ENCODE data around the gene RNF144A.
A peak's percentile ranks its signal among the peaks of the same experiment; 100 is the strongest.

Gene RNF144A

GRCh38 chr2:7010391-7011054 is 93.3 kb downstream of the RNF144A start:
- no peak for DNase-seq

- DNase-seq = no peak
These were observed 94.3 kb downstream of the RNF144A start for GRCh38 chr2:7011356-7012083.

DNA sequence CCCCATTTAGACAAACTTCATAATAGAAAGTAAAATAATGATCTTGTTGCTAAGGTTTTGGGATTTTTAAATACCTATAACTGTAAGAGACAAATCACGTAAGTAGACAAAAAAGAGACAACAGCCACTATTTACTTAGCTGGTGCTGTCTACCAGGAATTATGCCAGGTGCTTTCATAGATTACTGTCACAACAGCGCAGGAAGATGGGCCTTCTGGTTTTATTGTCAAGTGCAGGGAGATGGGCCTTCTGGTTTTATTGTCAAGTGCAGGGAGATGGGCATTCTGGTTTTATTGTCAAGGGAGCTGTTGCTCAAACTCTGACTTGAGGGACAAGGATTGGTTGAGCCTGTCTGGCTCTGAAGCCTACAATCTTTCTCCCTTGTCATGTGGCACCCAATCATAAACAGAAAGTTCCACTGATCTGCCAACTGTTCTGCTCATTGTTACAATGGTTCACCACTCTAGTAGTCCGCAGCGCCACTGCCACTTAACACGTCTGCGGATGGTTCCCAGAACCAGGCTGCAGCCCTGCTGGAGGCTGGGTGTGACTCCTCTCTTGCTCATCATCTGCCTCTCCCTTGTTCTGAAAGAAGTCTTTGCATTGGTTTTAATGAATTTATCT is 95.0 kb downstream of the RNF144A start:
- DNase-seq = peak; percentile 62

- DNase-seq = no peak
These were observed 96.4 kb downstream of the RNF144A start for GRCh38 chr2:7013471-7014160.

GRCh38 chr2:7014174-7014640 is 97.0 kb downstream of the RNF144A start:
- no peak for DNase-seq

DNA sequence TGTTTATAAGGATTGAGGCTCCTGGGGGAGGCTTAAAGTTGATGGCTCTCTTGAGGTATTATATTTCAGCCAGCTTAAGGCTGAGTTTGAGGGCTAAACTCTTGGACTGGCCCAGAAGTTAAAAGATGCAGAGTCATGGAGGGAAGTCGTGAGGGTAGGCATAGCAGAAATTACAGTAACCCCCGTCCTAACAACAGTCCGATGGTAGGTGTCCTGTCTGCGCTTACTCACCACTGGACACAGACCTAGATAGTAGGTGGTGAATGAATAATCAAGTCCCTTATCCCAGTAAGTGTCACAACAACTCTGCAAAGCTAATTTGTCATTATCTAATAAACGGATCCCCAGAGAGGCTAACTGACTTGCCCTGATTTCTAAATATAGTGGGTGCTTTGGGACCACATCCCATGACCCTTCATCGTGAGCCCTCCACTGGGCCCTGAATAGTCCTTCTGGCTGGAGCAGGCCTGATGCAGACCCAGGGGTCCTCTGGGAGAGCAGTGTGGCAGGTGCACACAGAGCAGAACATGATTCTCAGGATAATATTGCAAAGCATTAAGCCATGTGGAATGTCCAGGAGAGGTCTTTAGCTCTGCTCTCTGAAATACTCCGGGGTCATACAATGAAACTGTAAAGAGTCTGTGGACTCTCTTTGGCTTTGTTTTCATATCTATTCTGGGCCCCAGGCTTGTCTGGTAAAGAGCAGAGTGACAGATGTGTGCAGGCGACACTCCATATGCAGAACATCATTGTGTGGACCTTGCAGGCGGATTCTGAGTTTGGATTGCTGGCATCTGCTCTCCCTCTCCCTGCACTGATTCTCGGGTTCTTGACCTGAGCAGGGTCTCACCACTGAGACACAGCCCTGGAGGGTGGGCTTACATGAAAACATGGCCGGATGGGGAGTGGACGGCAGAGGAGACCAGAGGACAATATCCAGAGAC is 98.1 kb downstream of the RNF144A start:
- DNase-seq = no peak

DNA sequence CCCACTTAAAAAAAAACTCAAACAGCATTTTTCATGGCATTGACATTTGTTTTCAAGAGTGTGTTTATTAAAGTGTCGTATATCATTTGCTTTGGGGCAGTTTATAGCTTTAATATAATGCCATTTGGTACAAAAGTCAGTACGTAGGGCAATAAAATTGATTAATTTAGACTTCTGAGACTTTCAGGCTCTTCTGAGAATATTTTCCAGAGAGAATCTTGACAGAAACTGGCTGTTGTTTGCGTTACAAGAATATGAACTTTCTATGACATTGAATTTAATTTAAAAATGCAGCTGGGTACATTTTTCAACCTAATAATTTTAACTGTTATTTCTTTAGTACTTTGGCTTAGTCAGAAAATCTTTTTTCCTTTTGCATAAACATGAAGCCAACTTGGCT is 98.9 kb downstream of the RNF144A start:
- no peak for DNase-seq

GRCh38 chr2:7016601-7017211 is 99.5 kb downstream of the RNF144A start:
- DNase-seq = no peak

DNA sequence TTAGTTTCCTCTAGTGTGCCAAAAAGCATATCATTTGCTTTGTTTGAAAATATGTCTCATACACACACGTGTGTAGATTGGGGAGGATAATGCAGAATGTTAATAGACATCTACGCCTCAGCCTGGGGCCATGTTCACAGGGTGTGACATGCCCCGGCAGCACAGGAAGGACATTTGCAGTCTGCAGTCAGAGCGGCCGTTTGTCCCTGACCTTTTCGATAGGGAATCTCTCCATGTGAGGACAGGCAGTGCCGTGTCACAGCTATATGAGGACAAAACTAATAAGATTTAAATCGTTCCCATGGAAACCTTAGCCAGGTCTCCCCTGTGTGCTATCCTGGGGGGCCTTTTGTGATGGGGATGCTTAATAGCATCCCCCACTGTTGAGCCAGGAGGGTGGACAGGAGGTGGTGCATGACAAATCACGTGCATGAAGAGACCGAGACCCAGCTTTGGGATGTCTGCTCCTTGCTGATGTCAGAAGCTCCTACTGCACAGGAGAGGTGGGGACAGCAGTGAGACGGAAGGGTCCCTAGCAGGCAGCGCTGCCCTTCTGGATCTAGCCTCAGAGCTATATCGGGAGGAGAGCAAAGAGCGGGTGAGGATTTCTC is 100.6 kb downstream of the RNF144A start:
- no peak for DNase-seq

GRCh38 chr2:7018282-7018701 is 101.1 kb downstream of the RNF144A start:
- DNase-seq = no peak

GRCh38 chr2:7018767-7019166 is 101.6 kb downstream of the RNF144A start:
- no peak for DNase-seq

GRCh38 chr2:7019191-7019590 is 102.0 kb downstream of the RNF144A start:
- no peak for DNase-seq

DNA sequence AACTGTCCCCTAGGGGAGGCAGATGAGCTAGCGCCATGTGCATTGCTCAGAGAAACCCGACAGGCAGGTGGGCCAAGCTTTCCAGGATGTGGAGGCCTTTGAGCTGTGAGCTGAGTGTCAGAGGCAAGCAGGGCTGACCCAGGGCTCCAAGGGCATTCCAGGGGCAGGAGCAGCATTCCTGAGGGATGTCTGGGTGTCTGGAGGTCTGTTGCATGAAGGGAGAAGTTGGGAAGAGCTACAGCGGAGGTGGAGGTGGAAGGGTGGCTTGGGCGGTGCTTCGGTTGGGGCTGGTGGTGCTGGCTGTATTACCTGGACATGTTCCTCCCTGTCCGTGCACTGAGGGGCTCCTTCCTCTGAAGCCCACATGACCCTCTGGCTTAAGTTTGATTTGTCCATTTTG is 102.8 kb downstream of the RNF144A start:
- DNase-seq = no peak

GRCh38 chr2:7020468-7020867 is 103.3 kb downstream of the RNF144A start:
- no peak for DNase-seq

GRCh38 chr2:7020939-7021470 is 103.8 kb downstream of the RNF144A start:
- DNase-seq = no peak

DNA sequence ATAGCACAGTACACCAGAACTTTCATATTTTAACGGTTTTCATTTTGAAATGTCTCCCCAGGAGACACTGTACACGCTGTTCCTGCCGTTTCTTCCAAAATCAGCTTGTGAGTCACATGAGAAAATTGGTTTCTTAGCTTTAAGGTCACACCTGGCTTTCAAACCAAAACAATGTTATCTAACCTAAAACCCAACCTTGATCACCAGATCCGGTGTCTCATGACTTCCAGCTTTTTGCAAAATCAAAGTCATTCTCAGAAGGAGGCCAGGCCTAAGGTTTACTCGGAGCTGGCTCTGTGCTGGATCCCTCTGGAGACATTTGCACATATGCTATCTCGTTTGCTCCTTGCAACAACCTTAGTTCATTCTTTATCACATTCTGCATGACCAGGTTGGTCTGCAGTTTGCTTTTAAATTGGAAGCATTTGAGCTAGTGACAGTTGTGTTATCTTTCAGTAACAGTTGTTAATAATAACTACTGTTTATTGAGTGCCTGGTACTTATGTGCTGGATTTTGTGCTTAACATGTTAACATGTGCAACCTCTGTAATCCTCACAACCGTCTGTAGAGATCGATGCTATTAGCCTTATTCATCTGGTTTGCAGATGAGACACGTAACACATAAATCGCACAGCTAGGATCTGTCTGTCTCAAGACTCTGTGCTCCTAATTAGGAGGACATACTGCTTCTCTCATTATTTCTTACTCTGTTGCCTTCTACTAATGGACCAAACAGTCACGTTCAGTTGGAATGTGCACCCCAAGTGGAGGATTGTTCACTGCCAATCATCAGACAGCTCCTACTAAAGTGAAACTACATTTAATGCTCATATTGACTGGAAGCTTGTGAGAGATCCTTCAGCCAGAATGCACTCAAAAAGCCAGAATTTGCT is 105.5 kb downstream of the RNF144A start:
- no peak for DNase-seq

DNA sequence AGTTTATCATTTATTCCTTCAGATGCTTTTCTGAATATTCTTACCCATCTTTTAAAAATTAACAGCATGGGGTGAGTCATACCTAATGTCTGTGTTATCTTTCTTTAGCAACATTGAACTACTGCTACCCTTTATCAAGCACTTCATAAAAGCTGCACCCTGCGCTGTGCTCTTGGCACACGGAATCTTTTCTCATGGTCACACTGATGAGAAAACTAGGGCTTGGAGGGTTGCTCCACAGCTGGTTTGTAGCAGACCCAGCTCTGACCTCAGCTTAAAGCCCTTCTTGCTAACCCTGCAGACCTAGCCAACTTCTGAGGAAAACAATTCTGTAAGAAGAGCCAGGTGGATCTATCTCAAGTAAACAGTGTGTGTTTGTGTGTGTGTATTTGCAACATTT is 106.3 kb downstream of the RNF144A start:
- DNase-seq = no peak

DNA sequence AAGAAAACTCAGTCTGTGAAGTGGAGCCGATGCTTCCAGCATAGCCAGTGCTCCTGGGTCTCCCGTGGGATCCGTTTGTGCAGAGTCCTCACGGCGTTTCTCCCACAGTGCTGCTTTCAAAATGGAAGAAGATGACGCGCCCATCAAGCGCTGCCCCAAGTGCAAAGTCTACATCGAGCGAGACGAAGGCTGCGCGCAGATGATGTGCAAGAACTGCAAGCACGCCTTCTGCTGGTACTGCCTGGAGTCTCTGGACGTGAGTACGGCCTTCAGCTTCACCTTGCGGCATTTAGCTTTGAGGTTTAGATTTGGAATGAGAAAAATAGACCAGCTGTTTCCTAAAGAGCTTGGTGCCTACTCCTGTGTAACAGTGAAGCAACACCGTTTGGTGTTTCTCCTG is 107.0 kb downstream of the RNF144A start:
- no peak for DNase-seq

- DNase-seq = no peak
These were observed 107.9 kb downstream of the RNF144A start for GRCh38 chr2:7025082-7025481.

DNA sequence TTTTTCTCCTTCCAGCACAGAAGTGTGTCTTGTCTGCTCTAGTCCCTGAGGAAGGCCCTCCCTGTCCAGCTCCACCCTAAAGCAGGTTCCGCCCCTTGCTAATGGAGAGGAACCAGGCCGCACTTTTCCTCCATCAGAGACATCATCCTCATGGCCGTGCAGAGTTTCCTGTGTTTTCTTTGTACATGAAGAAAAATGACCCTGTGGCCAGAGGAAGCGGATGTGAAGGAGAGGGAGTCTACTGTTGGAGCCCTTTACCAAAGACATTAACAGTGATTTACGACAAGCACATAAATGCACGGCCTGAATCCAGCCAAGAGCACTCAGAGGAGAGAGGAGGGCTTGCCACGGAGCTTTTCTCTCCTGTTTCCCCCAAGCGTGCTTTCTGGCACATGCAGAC is 109.5 kb downstream of the RNF144A start:
- peak; percentile 51 for DNase-seq

Data from NCI-H1092 (cell line).